ENCODE results near the gene PARN. TPM values are rescaled to one million over a fixed set of nuclear protein-coding genes. Genes with fewer than 3 reads are reported as not detected.

PARN gene
- total RNA-seq, 2 donors from 2014 or later = 24.1 to 99.9 TPM

DNA sequence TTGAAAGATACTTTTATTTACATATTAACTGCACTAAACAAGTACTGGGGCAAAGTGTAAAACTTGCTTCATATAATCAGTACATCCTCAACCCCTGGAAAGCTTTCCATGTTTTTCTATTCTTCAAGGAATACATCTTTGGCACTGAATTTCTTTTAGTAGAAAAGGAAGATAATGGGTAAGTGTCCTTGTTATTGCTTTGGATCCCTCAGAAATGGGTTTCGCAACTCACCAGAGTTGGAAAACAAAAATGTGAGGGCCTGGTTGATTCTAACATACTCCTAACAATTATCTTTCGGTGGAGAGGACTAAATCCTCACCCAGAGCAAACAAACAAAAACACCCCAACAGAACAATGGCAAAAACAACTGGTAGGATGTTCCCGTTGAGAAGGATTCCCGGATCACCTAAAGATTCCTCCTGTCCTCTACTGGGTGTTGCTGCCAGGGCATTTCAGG lies 120.4 kb downstream of the PARN start:
- TF ChIP-seq POLR2A (IDR thresholded peaks at IDR 0.05) = no peak
- TF ChIP-seq, protein P1, sequence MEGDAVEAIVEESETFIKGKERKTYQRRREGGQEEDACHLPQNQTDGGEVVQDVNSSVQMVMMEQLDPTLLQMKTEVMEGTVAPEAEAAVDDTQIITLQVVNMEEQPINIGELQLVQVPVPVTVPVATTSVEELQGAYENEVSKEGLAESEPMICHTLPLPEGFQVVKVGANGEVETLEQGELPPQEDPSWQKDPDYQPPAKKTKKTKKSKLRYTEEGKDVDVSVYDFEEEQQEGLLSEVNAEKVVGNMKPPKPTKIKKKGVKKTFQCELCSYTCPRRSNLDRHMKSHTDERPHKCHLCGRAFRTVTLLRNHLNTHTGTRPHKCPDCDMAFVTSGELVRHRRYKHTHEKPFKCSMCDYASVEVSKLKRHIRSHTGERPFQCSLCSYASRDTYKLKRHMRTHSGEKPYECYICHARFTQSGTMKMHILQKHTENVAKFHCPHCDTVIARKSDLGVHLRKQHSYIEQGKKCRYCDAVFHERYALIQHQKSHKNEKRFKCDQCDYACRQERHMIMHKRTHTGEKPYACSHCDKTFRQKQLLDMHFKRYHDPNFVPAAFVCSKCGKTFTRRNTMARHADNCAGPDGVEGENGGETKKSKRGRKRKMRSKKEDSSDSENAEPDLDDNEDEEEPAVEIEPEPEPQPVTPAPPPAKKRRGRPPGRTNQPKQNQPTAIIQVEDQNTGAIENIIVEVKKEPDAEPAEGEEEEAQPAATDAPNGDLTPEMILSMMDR (IDR thresholded peaks at IDR 0.05) = no peak
- no peak overlapping the region for H3K4me3 ChIP-seq
- 94 to 97% methylated on average over 4 of the region's 4 CpGs for WGBS, 2 donors
- H3K27me3 ChIP-seq = no peaks in the 10 kb centered on the region
- H3K36me3 ChIP-seq (replicated peaks in 1 of 2; ENCODE audit: insufficient read depth in 1 of 2, low read depth in 2 of 2) = no peaks in the 10 kb centered on the region
- DNase-seq (no peak), ATAC-seq (no peak)
- H3K4me1 ChIP-seq = peaks cover 22% of the 10 kb centered on the region
- intact Hi-C loops (cut with DNase I) = no loop called here
- H3K27ac ChIP-seq = no peak overlapping the region
- no peaks in the 10 kb centered on the region for H3K9me3 ChIP-seq

DNA sequence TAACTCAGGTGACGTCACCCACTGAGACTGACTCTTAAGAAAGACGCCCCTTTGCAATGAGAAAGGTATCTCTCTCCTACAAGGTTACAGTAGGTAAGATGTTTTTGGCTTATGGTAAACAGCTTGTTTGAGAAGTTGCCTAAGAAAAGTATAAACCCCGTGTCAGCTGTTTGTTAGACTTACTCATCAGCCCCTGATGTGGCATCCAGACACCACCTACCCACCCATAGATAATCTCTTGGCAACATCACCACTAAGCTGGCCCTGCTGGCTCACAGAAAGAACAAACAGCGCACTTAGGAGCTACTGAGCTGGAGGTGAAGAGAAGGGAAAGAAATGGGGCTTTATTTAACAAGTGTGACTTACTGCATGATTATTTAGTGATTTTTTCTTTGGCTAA lies 121.0 kb downstream of the PARN start:
- H3K36me3 ChIP-seq (replicated peaks in 1 of 2; ENCODE audit: insufficient read depth in 1 of 2, low read depth in 2 of 2) = no peaks in the 10 kb centered on the region
- ATAC-seq = no peak
- no peaks in the 10 kb centered on the region for H3K27me3 ChIP-seq
- no peak for DNase-seq
- H3K27ac ChIP-seq = no peak overlapping the region
- intact Hi-C loops (cut with DNase I) = no loop called here
- no peak for TF ChIP-seq POLR2A (IDR thresholded peaks at IDR 0.05)
- TF ChIP-seq, protein P1 (IDR thresholded peaks at IDR 0.05) = no peak
- no peak overlapping the region for H3K4me3 ChIP-seq
- 88 to 93% methylated on average over 4 of the region's 4 CpGs for WGBS, 2 donors
- H3K9me3 ChIP-seq = no peaks in the 10 kb centered on the region
- peaks cover 22% of the 10 kb centered on the region for H3K4me1 ChIP-seq

DNA sequence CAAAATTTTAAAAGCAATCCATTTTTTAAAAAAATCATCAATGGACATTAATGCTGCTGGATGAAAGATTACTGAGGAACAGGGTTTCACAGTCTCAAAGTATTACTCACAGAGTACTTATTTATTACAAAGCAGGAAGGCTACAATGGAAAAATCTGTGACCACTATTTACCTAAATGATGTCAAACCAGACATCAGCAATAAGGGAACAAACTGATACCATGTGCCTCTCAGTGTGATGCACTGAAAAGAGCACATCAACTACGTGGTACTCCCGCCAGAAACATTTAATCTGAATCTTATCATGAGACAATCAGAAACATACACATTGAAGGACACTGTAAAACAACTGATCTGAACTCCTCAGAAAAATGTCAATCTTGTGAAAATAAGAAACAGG lies 124.2 kb downstream of the PARN start:
- no peak overlapping the region for H3K4me3 ChIP-seq
- H3K4me1 ChIP-seq = peaks cover 27% of the 10 kb centered on the region
- WGBS, 2 donors = 21 to 39% methylated on average over 2 of the region's 2 CpGs

DNA sequence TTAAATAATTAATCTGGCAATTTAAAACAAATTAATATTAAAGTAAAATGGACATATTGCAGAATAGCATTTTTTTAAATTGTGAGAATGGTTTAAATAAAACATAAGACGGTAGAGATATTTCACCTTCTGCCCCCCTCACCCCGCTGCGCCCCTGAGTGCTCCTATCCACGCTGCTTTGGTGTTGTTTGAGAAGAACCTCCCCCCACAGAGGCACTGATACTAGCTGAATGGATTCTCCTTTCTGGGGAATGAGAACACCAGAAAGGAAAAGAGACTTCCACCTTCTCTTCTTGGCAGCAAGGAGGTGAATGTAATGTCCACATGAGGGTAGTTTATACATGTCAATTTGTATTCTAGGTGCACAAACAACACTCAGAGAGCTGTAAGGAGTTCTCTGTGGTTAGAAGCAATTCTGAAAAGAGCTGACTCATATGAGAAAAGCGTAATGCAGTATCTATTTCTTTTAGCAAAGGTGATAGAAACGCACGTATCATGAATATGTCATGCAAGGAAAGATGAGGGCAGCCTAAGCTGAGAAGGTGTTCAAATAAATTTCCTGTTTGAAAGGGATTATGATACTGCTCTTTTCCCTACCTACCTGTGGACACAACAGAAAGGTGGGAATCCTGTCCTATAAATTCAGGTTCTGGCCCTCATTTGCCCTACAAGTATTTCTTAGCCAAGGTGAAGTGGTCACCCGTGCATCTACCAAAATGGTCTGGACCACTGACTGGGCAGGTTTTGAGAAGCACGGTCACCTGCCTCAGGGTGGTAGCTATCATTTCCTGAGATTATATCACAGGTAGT lies 126.9 kb downstream of the PARN start:
- 87 to 91% methylated on average over 9 of the region's 9 CpGs for WGBS, 2 donors
- no peak overlapping the region for H3K4me3 ChIP-seq
- H3K9me3 ChIP-seq = no peaks in the 10 kb centered on the region
- DNase-seq (no peak), ATAC-seq (no peak)
- no peak overlapping the region for H3K27ac ChIP-seq
- peaks cover 31% of the 10 kb centered on the region for H3K4me1 ChIP-seq
- no peaks in the 10 kb centered on the region for H3K36me3 ChIP-seq (replicated peaks in 1 of 2; ENCODE audit: insufficient read depth in 1 of 2, low read depth in 2 of 2)
- H3K27me3 ChIP-seq = no peaks in the 10 kb centered on the region
- TF ChIP-seq, protein P1 (IDR thresholded peaks at IDR 0.05) = no peak
- TF ChIP-seq POLR2A (IDR thresholded peaks at IDR 0.05) = no peak
- intact Hi-C loops (cut with DNase I) = no loop called here

More for the DNA sequence above, 124.2 kb downstream of the PARN start:
- H3K27ac ChIP-seq = peak overlapping the region in 1 of 4 donors; percentile 14
- no peaks in the 10 kb centered on the region for H3K36me3 ChIP-seq (replicated peaks in 1 of 2; ENCODE audit: insufficient read depth in 1 of 2, low read depth in 2 of 2)
- ATAC-seq (peak; percentile 47), DNase-seq (peak in 1 of 4 donors; percentile 19)
- H3K27me3 ChIP-seq = no peaks in the 10 kb centered on the region
- intact Hi-C loops (cut with DNase I) = no loop called here
- no peaks in the 10 kb centered on the region for H3K9me3 ChIP-seq
- TF ChIP-seq POLR2A (IDR thresholded peaks at IDR 0.05) = no peak
- TF ChIP-seq, protein P1 (IDR thresholded peaks at IDR 0.05) = no peak

Data from body of pancreas (tissue), 4 donors.